RWPE2 (cell line): ENCODE measurements around the gene SYNE3.

ENCODE experiments used
- ATAC-seq: fragments of 200-7000 bp; cut with Tn5 transposase; 3 replicates; pipeline ENCODE4 v1.9.1; 2021; ENCODE audit warnings: low read depth
- DNase-seq: peaks from one replicate; pipeline ENCODE4 v3.0.0-alpha.2; 2020; ENCODE audit warnings: low spot score
- H3K27ac ChIP-seq: fragments of 450-650 bp; 2 replicates; pipeline ENCODE4 v1.5.1; 2017; ENCODE audit warnings: mild to moderate bottlenecking; ENCODE audit not compliant: poor library complexity, severe bottlenecking
- H3K27me3 ChIP-seq: fragments of 250-450 bp; sonication (Bioruptor Pico); 2 replicates; pipeline ENCODE4 v1.5.1; 2021; ENCODE audit warnings: mild to moderate bottlenecking, moderate library complexity; ENCODE audit not compliant: insufficient read depth, poor library complexity, severe bottlenecking
- H3K36me3 ChIP-seq: fragments of 250-450 bp; sonication (Bioruptor Pico); 2 replicates; pipeline ENCODE4 v1.5.1; 2020; ENCODE audit warnings: low read depth, mild to moderate bottlenecking, moderate library complexity
- H3K4me1 ChIP-seq: fragments of 250-450 bp; sonication (Bioruptor Pico); 2 replicates; pipeline ENCODE4 v1.5.1; 2021; ENCODE audit warnings: mild to moderate bottlenecking, moderate library complexity; ENCODE audit not compliant: insufficient read depth, poor library complexity, severe bottlenecking
- H3K4me3 ChIP-seq: fragments of 250-450 bp; sonication (Bioruptor Pico); 2 replicates; pipeline ENCODE4 v1.5.1; 2021; ENCODE audit warnings: mild to moderate bottlenecking, moderate library complexity; ENCODE audit not compliant: severe bottlenecking
- H3K9me3 ChIP-seq: fragments of 250-450 bp; sonication (Bioruptor Pico); 2 replicates; pipeline ENCODE4 v1.5.1; 2021; ENCODE audit warnings: mild to moderate bottlenecking, moderate library complexity; ENCODE audit not compliant: severe bottlenecking
- TF ChIP-seq, protein P1 (sequence below): fragments of 450-650 bp; IDR thresholded peaks from one replicate; pipeline ENCODE4 v1.5.1; 2017; ENCODE audit warnings: mild to moderate bottlenecking, moderate library complexity; ENCODE audit not compliant: poor library complexity, severe bottlenecking

SYNE3 gene

DNA sequence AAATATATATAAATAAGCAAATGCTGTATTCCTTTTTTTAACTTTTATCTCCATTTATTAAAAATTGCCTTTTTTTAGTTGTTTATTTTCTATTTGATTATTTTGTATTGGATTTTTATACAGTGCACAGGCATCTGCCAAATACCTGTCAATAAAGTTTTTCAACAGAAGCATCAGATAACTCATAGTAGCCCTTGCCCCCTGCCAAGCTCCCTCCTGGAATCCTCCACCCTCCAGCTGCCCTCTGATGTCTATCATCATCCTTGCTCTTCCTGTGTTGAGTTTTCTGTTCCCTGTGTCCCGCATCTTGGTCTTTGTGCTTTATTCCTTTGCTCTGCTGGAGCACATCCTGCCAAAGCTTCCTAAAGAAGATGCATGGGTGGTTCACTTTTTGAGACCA lies 35.0 kb upstream of the SYNE3 start:
- H3K36me3 ChIP-seq, result no peaks in the 10 kb centered on the region; the same call in 1 of the 2 replicates

DNA sequence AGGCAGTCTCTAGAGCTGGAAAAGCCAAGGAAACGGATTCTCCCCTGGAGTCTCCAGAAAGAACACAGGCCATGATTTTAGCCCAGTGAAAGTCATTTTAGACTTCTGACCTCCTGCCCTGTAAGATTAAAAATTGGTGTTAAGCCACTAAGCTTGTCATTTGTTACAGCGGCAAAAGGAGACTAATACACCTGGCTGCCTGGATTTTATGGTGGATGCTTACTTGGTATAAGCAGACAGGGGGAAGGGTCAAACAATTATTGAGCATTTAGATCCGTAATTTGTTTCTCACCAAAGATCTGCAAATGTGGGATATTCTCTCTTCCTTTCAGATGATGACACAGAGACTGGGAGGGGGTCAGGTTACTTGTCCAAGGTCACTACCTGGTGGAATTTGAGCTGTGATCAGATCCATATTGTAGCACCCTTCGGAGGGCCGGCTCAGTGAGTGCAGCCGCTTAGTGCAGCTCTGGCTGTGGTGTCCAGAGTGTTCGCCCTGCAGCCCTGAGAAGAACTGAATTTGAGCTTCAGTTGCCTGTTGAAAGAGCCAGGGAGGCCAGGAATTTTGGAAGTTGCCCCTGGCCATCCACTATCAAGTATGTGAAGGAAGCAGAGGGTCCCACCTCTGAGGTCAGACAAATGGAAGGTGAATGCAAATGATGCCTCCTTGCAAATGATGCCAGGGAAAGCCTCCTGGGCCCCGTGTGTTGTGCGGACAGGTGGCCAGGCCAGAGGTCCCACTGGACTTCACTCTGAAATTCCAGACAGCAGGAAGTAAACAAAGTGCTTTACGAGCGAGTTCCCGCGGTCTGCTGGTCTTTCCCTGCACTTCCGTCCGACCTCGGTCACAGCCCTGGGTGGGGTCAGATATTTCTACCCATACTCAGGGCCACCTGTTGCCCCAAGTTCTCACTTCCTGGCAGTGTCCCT lies 33.5 kb upstream of the SYNE3 start:
- H3K27ac ChIP-seq, result no peak overlapping the region

More for the DNA sequence above, 35.0 kb upstream of the SYNE3 start:
- ATAC-seq, result no peak
- no peak overlapping the region for H3K4me3 ChIP-seq
- H3K27ac ChIP-seq, result no peak overlapping the region
- DNase-seq, result no peak
- H3K9me3 ChIP-seq, result no peaks in the 10 kb centered on the region
- H3K27me3 ChIP-seq, result no peaks in the 10 kb centered on the region
- TF ChIP-seq, protein P1, sequence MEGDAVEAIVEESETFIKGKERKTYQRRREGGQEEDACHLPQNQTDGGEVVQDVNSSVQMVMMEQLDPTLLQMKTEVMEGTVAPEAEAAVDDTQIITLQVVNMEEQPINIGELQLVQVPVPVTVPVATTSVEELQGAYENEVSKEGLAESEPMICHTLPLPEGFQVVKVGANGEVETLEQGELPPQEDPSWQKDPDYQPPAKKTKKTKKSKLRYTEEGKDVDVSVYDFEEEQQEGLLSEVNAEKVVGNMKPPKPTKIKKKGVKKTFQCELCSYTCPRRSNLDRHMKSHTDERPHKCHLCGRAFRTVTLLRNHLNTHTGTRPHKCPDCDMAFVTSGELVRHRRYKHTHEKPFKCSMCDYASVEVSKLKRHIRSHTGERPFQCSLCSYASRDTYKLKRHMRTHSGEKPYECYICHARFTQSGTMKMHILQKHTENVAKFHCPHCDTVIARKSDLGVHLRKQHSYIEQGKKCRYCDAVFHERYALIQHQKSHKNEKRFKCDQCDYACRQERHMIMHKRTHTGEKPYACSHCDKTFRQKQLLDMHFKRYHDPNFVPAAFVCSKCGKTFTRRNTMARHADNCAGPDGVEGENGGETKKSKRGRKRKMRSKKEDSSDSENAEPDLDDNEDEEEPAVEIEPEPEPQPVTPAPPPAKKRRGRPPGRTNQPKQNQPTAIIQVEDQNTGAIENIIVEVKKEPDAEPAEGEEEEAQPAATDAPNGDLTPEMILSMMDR, result no peak
- H3K4me1 ChIP-seq, result peaks cover 17% of the 10 kb centered on the region

DNA sequence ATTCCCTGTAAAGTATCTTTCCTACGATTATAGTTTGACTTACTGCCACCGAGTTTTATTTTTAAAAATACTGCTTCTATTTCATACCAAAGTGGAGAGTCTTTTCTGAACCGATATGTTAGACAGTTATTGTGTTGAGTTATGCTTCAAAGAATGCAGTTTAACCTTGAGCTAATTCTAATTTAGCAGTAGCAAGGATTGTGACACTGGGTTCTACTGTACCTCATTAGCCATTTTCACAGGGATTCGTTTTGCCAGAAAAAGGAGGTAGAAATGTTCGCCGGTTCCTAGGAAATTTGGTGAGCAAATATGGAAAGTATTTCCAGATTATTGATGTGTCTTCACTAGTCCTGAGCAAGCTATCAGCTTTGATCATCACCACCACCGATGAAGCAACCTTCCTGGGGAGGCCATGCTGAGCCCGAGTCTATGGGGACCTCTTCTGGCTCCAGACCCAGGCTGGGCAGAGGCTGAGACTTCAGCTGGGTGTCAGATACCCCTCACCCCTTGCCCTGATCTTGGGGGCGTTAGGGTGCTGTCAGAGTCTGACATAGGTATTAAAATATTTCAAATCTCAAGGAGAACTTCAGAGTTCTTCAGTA lies 32.0 kb upstream of the SYNE3 start:
- Histone ChIP-seq H3K36me3 (peaks cover 17% of the 10 kb centered on the region), H3K4me3 (no peak overlapping the region), H3K27ac (peak overlapping the region; percentile 42), H3K4me1 (peaks cover 26% of the 10 kb centered on the region), H3K9me3 (no peaks in the 10 kb centered on the region), H3K27me3 (no peaks in the 10 kb centered on the region)
- ATAC-seq, result no peak
- no peak for DNase-seq
- TF ChIP-seq, protein P1, result no peak

More for the DNA sequence above, 33.5 kb upstream of the SYNE3 start:
- Histone ChIP-seq H3K27me3 (no peaks in the 10 kb centered on the region), H3K4me3 (no peak overlapping the region), H3K36me3 (peaks cover 6% of the 10 kb centered on the region), H3K4me1 (peaks cover 26% of the 10 kb centered on the region), H3K9me3 (no peaks in the 10 kb centered on the region)
- DNase-seq, result no peak
- TF ChIP-seq, protein P1, result no peak
- ATAC-seq, result no peak

DNA sequence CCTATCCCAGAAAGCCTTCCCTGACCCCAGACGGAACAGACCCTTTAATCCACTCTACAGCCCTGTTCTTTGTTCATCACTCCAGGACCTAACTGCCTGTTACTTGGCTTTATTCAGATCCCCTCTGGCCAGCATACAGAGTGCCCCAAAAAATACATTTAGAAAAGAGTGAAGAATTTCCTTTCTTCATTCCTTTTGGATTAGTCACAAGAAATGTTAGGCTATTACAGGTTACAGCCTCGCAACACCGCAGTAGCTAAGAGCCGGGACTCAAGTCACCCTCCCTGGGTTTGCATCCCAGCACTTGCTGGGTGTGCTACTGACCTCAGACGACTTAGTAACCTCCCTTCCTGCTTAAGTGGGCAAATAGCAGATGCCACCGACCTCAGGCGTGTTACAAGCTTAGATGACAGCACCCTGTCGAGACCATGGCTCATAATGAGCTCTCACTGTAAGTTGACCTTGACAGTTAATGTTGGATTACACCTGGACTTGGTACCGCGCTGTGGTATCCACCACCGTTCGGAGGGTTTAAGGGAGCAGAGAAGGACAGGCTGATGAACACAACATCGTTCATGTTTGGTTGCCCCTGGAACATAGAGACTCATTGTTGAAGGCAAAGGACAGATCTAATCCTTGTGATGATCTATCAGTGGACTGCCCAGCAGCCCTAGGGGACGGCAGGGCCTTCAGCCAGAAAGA lies 31.3 kb upstream of the SYNE3 start:
- Histone ChIP-seq H3K9me3 (no peaks in the 10 kb centered on the region), H3K27ac (peak overlapping the region; percentile 42), H3K4me3 (no peak overlapping the region), H3K36me3 (peaks cover 17% of the 10 kb centered on the region), H3K4me1 (peaks cover 26% of the 10 kb centered on the region), H3K27me3 (no peaks in the 10 kb centered on the region)
- TF ChIP-seq, protein P1, result no peak
- DNase-seq (no peak), ATAC-seq (peak; percentile 78)
